AG09309 (cell line): ENCODE results near the gene ITSN1.

Experiments used
- DNase-seq: peaks from one replicate; pipeline ENCODE4 v3.0.0-alpha.2; 2010; ENCODE audit warnings: low read depth
- H3K4me3 ChIP-seq: 2 replicates; pipeline ENCODE4 v1.5.1; 2011; ENCODE audit warnings: mild to moderate bottlenecking, low read depth, low read length, moderate library complexity; ENCODE audit not compliant: control insufficient read depth
- TF ChIP-seq, protein P1 (sequence below): IDR thresholded peaks from 2 replicates; pipeline ENCODE4 v1.5.1; 2011; ENCODE audit warnings: mild to moderate bottlenecking, low read depth, low read length, inconsistent platforms; ENCODE audit not compliant: insufficient read depth, control insufficient read depth; ENCODE audit errors: missing control alignments

ITSN1 gene

DNA sequence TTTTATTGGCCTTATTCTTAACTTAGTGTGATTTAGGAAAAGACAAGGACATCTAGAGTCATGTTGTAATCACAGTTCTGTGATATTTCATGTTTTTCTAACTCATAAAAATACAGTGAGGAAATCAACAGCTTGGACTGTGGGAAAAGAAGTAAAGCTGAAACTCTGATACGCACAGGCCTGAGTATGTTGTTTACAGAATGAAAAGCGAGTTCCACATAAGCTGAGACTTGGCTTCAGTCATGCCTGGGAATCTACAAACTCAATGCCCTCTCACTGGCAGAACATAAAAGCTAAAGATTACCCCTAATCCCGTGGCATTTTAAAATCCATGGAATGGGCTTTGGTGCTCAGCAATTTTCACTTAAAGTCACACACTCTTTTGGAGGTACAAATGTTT lies 296.9 kb downstream of the ITSN1 start:
- H3K4me3 ChIP-seq: no peak overlapping the region
- TF ChIP-seq, protein P1, sequence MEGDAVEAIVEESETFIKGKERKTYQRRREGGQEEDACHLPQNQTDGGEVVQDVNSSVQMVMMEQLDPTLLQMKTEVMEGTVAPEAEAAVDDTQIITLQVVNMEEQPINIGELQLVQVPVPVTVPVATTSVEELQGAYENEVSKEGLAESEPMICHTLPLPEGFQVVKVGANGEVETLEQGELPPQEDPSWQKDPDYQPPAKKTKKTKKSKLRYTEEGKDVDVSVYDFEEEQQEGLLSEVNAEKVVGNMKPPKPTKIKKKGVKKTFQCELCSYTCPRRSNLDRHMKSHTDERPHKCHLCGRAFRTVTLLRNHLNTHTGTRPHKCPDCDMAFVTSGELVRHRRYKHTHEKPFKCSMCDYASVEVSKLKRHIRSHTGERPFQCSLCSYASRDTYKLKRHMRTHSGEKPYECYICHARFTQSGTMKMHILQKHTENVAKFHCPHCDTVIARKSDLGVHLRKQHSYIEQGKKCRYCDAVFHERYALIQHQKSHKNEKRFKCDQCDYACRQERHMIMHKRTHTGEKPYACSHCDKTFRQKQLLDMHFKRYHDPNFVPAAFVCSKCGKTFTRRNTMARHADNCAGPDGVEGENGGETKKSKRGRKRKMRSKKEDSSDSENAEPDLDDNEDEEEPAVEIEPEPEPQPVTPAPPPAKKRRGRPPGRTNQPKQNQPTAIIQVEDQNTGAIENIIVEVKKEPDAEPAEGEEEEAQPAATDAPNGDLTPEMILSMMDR: no peak
- no peak for DNase-seq

DNA sequence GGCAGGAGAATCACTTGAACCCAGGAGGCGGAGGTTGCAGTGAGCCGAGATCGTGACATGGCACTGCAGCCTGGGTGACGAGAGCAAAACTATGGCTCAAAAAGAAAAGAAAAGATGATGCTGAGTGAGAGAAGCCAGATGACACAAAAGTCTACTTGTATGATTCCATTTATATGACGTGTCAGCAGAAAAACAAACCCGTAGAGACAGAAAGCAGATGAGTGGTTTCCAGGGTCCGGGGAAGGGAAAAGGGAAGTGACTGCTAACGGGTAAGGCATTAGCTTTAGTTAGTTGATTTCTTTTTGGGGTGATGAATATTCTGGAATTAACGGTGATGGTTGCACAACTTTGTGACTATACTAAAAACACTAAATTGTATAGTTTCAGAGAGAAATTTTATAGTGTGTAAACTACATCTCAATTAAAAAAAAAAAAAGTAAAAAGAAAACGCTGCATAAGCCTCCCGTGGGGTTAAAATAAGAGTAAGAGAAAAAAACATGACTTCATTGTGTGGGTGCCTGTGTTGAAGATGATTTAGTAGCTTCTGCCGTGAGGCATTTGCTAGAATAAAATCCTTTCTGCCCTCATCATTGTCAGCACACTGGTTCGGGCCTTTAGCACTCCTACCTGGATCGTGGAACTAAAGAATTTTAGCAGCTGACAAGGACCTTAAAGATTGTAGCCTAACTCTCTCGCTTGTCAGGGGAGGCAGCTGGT lies 298.0 kb downstream of the ITSN1 start:
- H3K4me3 ChIP-seq: no peak overlapping the region
- no peak for DNase-seq
- TF ChIP-seq, protein P1: no peak

DNA sequence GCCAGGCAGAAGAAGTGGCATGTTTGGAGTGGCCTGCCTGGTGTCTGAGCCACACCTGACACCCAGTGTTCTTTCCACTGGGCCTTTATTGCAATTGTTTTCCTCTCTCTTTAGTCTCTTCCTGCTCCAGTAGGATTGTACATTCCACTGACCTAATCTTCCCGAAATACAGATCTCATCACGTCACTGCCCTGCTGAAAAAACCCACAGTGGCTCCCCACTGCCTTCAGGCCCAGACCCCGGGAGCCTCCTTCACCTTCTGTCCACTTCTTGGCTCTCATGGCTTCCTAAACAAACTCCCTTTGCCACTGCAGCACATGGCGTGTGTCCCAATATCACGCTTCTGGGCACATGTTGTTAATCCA lies 298.6 kb downstream of the ITSN1 start:
- DNase-seq: no peak
- H3K4me3 ChIP-seq: no peak overlapping the region
- TF ChIP-seq, protein P1: no peak

DNA sequence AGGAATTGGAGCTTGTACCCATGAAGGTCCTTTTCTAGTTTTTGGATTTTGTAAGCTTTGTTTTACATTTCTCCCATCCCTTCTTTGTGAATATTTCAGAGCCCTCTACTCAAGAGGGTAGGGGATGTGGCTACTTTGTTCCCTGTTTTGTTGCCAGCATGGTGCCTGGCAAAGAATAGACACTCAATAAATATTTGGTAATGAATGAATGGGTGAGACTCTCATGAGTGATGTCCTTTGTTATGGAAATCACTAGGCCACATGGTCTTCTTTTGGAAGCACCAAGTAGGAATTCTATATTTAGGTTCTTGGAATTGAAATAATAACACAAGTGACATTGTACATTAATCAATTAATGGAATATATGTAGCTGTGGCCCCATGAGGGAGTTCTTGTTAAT lies 300.1 kb downstream of the ITSN1 start:
- no peak overlapping the region for H3K4me3 ChIP-seq
- TF ChIP-seq, protein P1: no peak
- no peak for DNase-seq

DNA sequence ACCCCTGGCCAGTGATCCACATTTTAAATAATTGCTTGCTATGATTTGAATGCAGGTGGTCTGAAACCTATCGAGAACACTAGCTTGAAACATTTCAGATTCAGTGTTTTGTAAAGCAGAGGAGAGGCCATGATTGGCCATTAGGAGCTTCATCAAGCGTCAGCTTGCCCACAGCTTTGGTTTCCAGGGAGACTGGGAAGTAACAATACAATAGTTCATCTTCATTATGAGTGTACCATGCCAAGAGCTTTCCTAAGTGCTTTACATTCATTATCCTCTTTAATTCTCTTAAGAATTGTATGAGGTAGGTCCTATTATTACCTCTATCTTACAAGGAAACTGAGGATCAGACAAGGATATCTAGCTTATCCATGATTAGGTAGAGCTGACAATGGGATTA lies 301.0 kb downstream of the ITSN1 start:
- no peak for DNase-seq
- H3K4me3 ChIP-seq: no peak overlapping the region
- TF ChIP-seq, protein P1: no peak

DNA sequence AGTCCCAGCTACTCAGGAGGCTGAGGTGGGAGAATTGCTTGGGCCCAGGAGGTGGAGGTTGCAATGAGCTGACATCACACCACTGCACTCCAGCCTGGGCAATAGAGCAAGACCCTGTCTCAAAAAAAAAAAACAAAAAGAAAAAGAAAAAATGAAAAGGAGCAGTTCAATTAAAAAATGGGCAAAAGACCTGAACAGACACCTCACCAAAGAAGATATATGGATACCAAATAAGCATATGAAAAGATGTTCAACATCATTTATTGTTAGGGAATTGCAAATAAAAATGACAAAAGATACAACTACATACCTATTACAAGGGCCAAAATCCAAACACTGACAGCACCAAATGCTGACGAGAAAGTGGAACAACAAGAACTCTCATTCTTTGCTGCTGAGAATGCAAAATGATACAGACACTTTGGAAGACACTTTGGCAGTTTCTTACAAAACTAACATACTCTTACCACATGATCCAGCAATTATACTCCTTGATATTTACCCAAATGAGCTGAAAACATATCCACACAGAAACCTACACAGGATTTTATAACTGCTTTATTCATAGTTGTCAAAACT lies 302.0 kb downstream of the ITSN1 start:
- TF ChIP-seq, protein P1: no peak
- DNase-seq: no peak
- no peak overlapping the region for H3K4me3 ChIP-seq
